H9 (cell line): Measurements from ENCODE around the gene MAGED1. TPM values are rescaled to one million over a fixed set of nuclear protein-coding genes. Genes with fewer than 3 reads are reported as not detected.
A peak's percentile ranks its signal among the peaks of the same experiment; 100 is the strongest.

ENCODE experiments used
- DNase-seq: peaks from one replicate; pipeline ENCODE4 v3.0.0-alpha.2; 2017
- H2AFZ ChIP-seq: one replicate; pipeline ENCODE4 v1.6.1; 2013; ENCODE audit warnings: mild to moderate bottlenecking, low read length, control low read depth, moderate library complexity
- H2AK5ac ChIP-seq: 2 replicates; pipeline ENCODE4 v1.6.1; 2013; ENCODE audit warnings: low read length, control low read depth, mixed read lengths; ENCODE audit not compliant: insufficient read length
- H2BK120ac ChIP-seq: one replicate; pipeline ENCODE4 v1.6.1; 2013; ENCODE audit warnings: low read depth, mild to moderate bottlenecking, low read length, control low read depth, inconsistent platforms; ENCODE audit not compliant: poor library complexity, severe bottlenecking
- H2BK12ac ChIP-seq: 2 replicates; pipeline ENCODE4 v1.6.1; 2013; ENCODE audit warnings: low read length, control low read depth, mixed read lengths, low read depth; ENCODE audit not compliant: insufficient read length
- H2BK15ac ChIP-seq: 2 replicates; pipeline ENCODE4 v1.6.1; 2013; ENCODE audit warnings: low read depth, low read length, control low read depth
- H2BK20ac ChIP-seq: one replicate; pipeline ENCODE4 v1.6.1; 2013; ENCODE audit warnings: low read depth, mild to moderate bottlenecking, low read length, control low read depth, inconsistent platforms; ENCODE audit not compliant: poor library complexity, severe bottlenecking
- H2BK5ac ChIP-seq: 2 replicates; pipeline ENCODE4 v1.6.1; 2013; ENCODE audit warnings: low read length, control low read depth, mixed read lengths; ENCODE audit not compliant: insufficient read length
- H3K14ac ChIP-seq: 2 replicates; pipeline ENCODE4 v1.6.1; 2013; ENCODE audit warnings: low read length, control low read depth; ENCODE audit not compliant: insufficient read depth
- H3K18ac ChIP-seq: 2 replicates; pipeline ENCODE4 v1.6.1; 2013; ENCODE audit warnings: low read depth, mild to moderate bottlenecking, mixed read lengths, low read length, control low read depth; ENCODE audit not compliant: insufficient read length
- H3K23ac ChIP-seq: 2 replicates; pipeline ENCODE4 v1.6.1; 2013; ENCODE audit warnings: low read length, control low read depth, mixed read lengths, low read depth; ENCODE audit not compliant: insufficient read length
- H3K23me2 ChIP-seq: 2 replicates; pipeline ENCODE4 v1.6.1; 2013; ENCODE audit warnings: low read depth, mild to moderate bottlenecking, mixed read lengths, low read length, control low read depth; ENCODE audit not compliant: insufficient read length, poor library complexity, severe bottlenecking
- H3K27ac ChIP-seq: 2 replicates; pipeline ENCODE4 v1.5.1; 2013; ENCODE audit warnings: low read length, control low read depth, mixed read lengths, low read depth; ENCODE audit not compliant: insufficient read length
- H3K27me3 ChIP-seq: 2 replicates; pipeline ENCODE4 v1.6.1; 2013; ENCODE audit warnings: low read length, control low read depth, inconsistent platforms; ENCODE audit not compliant: insufficient read depth
- H3K4ac ChIP-seq: 2 replicates; pipeline ENCODE4 v1.6.1; 2013; ENCODE audit warnings: low read depth, mild to moderate bottlenecking, control low read depth, inconsistent platforms, low read length, moderate library complexity
- H3K4me1 ChIP-seq: 2 replicates; pipeline ENCODE4 v1.6.1; 2013; ENCODE audit warnings: low read length, control low read depth, inconsistent platforms; ENCODE audit not compliant: insufficient read depth
- H3K4me2 ChIP-seq: 2 replicates; pipeline ENCODE4 v1.6.1; 2013; ENCODE audit warnings: low read length, control low read depth, mixed read lengths; ENCODE audit not compliant: insufficient read length, insufficient read depth
- H3K56ac ChIP-seq: 2 replicates; pipeline ENCODE4 v1.6.1; 2013; ENCODE audit warnings: low read depth, mild to moderate bottlenecking, mixed read lengths, low read length, control low read depth; ENCODE audit not compliant: insufficient read length
- H3K79me1 ChIP-seq: 2 replicates; pipeline ENCODE4 v1.6.1; 2013; ENCODE audit warnings: low read depth, mild to moderate bottlenecking, moderate library complexity, low read length, control low read depth, inconsistent platforms; ENCODE audit not compliant: insufficient read depth, poor library complexity, severe bottlenecking
- H3K79me2 ChIP-seq: 2 replicates; pipeline ENCODE4 v1.6.1; 2013; ENCODE audit warnings: low read length, control low read depth, inconsistent platforms; ENCODE audit not compliant: insufficient read depth
- H3K9ac ChIP-seq: 2 replicates; pipeline ENCODE4 v1.6.1; 2013; ENCODE audit warnings: low read length, control low read depth, mixed read lengths; ENCODE audit not compliant: insufficient read length; ENCODE audit errors: extremely low read depth
- H3K9me3 ChIP-seq: one replicate; pipeline ENCODE4 v1.6.1; 2013; ENCODE audit warnings: low read depth, low read length, inconsistent platforms; ENCODE audit not compliant: control insufficient read depth
- H3T11ph ChIP-seq: one replicate; pipeline ENCODE4 v1.6.1; 2013; ENCODE audit warnings: mild to moderate bottlenecking, low read length, control low read depth, inconsistent platforms
- H4K20me1 ChIP-seq: one replicate; pipeline ENCODE4 v1.6.1; 2013; ENCODE audit not compliant: control insufficient read depth, insufficient read length, insufficient read depth
- H4K5ac ChIP-seq: 2 replicates; pipeline ENCODE4 v1.6.1; 2013; ENCODE audit warnings: low read depth, mild to moderate bottlenecking, mixed read lengths, low read length, control low read depth; ENCODE audit not compliant: insufficient read length
- H4K8ac ChIP-seq: replicated peaks from 2 replicates; pipeline ENCODE4 v1.6.1; 2013; ENCODE audit warnings: low read length, control low read depth, mixed read lengths, low read depth; ENCODE audit not compliant: insufficient read length
- H4K91ac ChIP-seq: 2 replicates; pipeline ENCODE4 v1.6.1; 2013; ENCODE audit warnings: low read depth, mild to moderate bottlenecking, moderate library complexity, mixed read lengths, low read length, control low read depth; ENCODE audit not compliant: insufficient read length
- H3K27ac Mint-ChIP-seq, 3 experiments: 2 replicates in 2 of 3; 3 replicates in 1 of 3; pipeline ENCODE4 v1.8.0; 2020 to 2021; ENCODE audit warnings: mixed read lengths in 3 of 3, mild to moderate bottlenecking in 1 of 3, moderate library complexity in 1 of 3
- H3K27me3 Mint-ChIP-seq: 2 replicates; pipeline ENCODE4 v1.8.0; 2021; ENCODE audit warnings: low read depth, mild to moderate bottlenecking, moderate library complexity, mixed read lengths
- H3K36me3 Mint-ChIP-seq, 3 experiments: 2 replicates in 2 of 3; 3 replicates in 1 of 3; pipeline ENCODE4 v1.8.0; 2020 to 2021; ENCODE audit warnings: low read depth in 3 of 3, mixed read lengths in 3 of 3; ENCODE audit not compliant: insufficient read depth in 1 of 3
- H3K4me1 Mint-ChIP-seq, 2 experiments: 2 replicates each; pipeline ENCODE4 v1.8.0; 2020; ENCODE audit warnings: mixed read lengths in 2 of 2
- H3K4me3 Mint-ChIP-seq, 2 experiments: 2 replicates in 1 of 2; 3 replicates in 1 of 2; pipeline ENCODE4 v1.8.0; 2020 to 2021; ENCODE audit warnings: mild to moderate bottlenecking in 2 of 2, mixed read lengths in 2 of 2, moderate library complexity in 1 of 2
- H3K9me3 Mint-ChIP-seq, 2 experiments: 2 replicates in 1 of 2; 3 replicates in 1 of 2; pipeline ENCODE4 v1.8.0; 2020; ENCODE audit warnings: mild to moderate bottlenecking in 2 of 2, mixed read lengths in 2 of 2, moderate library complexity in 1 of 2
- CTCF ChIP-seq: fragments of 200-600 bp; sonication (generic); conservative IDR thresholded peaks from 3 replicates; pipeline ENCODE4 v1.8.0; 2021; ENCODE audit warnings: antibody characterized with exemption, mild to moderate bottlenecking
- WGBS: extraction: QIAGEN DNeasy Blood & Tissue Kit; methylation state at CpG from one replicate; pipeline ENCODE4 v1.1.7; 2013; ENCODE audit warnings: missing lambda C conversion rate, low lambda C conversion rate, mixed read lengths; ENCODE audit not compliant: insufficient read length; ENCODE audit errors: extremely low coverage; 5-methylcytosine and 5-hydroxymethylcytosine counted together
- total RNA-seq: library from RNA; stranded (reverse); gene quantifications from 2 replicates; pipeline ENCODE4 v1.2.1, GENCODE V29; 2021

MAGED1 gene
- total RNA-seq, 1 experiment from 2014 or later = 163 TPM

GRCh38 chrX:51847463-51847862 is 46.0 kb upstream of the MAGED1 start:
- peaks cover 42 to 48% of the 10 kb centered on the region in 2 experiments for H3K4me1 Mint-ChIP-seq
- Histone ChIP-seq H3K4me2 (no peak overlapping the region), H4K5ac (no peak overlapping the region), H2AFZ (no peak overlapping the region), H2BK12ac (no peak overlapping the region), H2AK5ac (no peak overlapping the region), H3T11ph (no peak overlapping the region), H3K79me1 (peaks cover 3% of the 10 kb centered on the region), H3K4ac (no peak overlapping the region), H3K14ac (no peak overlapping the region), H3K4me1 (peaks cover 4% of the 10 kb centered on the region; the same call in 1 of the 2 replicates), H2BK15ac (no peak overlapping the region), H3K9ac (no peak overlapping the region), H4K8ac (no peak overlapping the region), H2BK5ac (no peak overlapping the region), H4K20me1 (no peaks in the 10 kb centered on the region), H3K23ac (no peak overlapping the region), H2BK20ac (no peak overlapping the region), H3K27ac (no peak overlapping the region), H3K79me2 (peaks cover 7% of the 10 kb centered on the region; the same call in 1 of the 2 replicates), H3K56ac (no peak overlapping the region), H3K23me2 (no peaks in the 10 kb centered on the region), H4K91ac (no peak overlapping the region), H3K9me3 (no peaks in the 10 kb centered on the region), H3K18ac (no peak overlapping the region), H2BK120ac (no peak overlapping the region), H3K27me3 (no peaks in the 10 kb centered on the region)
- no peak for TF ChIP-seq CTCF
- peaks cover 63 to 66% of the 10 kb centered on the region in 2 experiments for H3K9me3 Mint-ChIP-seq
- H3K27me3 Mint-ChIP-seq = no peaks in the 10 kb centered on the region
- no CpG with 5 or more reads among the region's 3 CpGs for WGBS
- H3K4me3 Mint-ChIP-seq = no peak overlapping the region
- DNase-seq = no peak
- H3K27ac Mint-ChIP-seq = peak overlapping the region in 1 of 3 experiments; percentile 53; a peak in 1 of 7 replicates
- peaks cover 16 to 31% (median 28%) of the 10 kb centered on the region in 3 experiments; a peak in 6 of 7 replicates for H3K36me3 Mint-ChIP-seq
